Measurements from ENCODE around the gene ADAMTS2.

DNA sequence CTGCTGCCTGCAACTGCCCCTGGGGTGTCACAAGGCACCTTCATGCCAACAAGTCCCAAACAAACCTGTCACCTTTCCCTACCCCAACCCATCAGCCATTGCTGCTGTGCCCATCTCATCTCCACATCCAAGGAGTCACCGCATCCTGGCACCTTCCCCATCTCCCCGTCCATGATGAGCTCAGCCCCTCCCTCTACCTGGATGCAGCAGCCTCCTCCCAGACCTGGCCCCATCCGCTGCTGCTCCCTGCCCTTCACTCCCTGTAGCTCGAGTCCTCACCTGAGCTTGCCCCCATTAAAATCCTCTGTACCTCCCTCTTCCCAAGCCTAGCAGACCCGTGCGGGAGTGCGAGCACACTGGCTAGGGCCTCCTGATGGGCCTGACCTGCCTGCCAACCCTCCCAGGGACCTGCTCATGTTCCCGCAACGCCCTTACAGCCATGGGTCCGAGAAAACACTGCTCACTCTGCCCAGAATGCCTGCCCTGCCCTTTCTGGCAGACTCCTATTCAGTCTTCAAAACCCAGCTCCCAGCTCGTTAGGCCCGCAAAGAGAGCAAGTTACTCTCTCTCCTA, 110.6 kb downstream of the ADAMTS2 start:
- TF ChIP-seq POLR2A (IDR thresholded peaks at IDR 0.05; ENCODE audit: low read depth, low read length) (no peak), PAX5 (IDR thresholded peaks at IDR 0.05; ENCODE audit: insufficient read depth, low read length, severe bottlenecking) (no peak)

All from GM12891 (cell line).